ENCODE measurements around the gene RBP4.

- TF ChIP-seq POLR2AphosphoS5 (IDR thresholded peaks at IDR 0.05; ENCODE audit: borderline replicate concordance, low read depth, low read length) (no peak), EZH2 (IDR thresholded peaks at IDR 0.05) (no peak), FOXP2 (optimal IDR thresholded peaks at IDR 0.05; ENCODE audit: control extremely low read depth, extremely low read length, insufficient read depth) (no peak)
Measured at GRCh38 chr10:93577565-93577964, 23.5 kb downstream of the RBP4 start.
